ENCODE results near the gene TNC. TPM values are rescaled to one million over a fixed set of nuclear protein-coding genes. Genes with fewer than 3 reads are reported as not detected.

The TNC gene
- total and polyA plus RNA-seq, 2 donors (not counting 3 experiments of a cell fraction or from before 2014, with no cell fraction given): 0.29 TPM; not detected in 1

- Histone ChIP-seq H3K36me3 (ENCODE audit: control insufficient read depth in 2 of 2, extremely low read depth in 1 of 2, insufficient read depth in 2 of 2, low read length in 2 of 2) (no peaks in the 10 kb centered on the region), H3K4me3 (replicated peaks in 1 of 3; ENCODE audit: insufficient read depth in 1 of 3, low read depth in 1 of 3, low read length in 3 of 3) (no peak overlapping the region), H3K27ac (ENCODE audit: insufficient read depth, low read depth, low read length) (no peak overlapping the region), H3K9ac (replicated peaks; ENCODE audit: extremely low read depth, insufficient read depth, low read length) (no peak overlapping the region), H3K9me1 (replicated peaks; ENCODE audit: control insufficient read depth, extremely low read depth, insufficient read depth, low read length) (no peaks in the 10 kb centered on the region), H3K4me2 (ENCODE audit: insufficient read depth, low read length) (no peak overlapping the region), H3K4me1 (ENCODE audit: control insufficient read depth, extremely low read depth, insufficient read depth, low read length) (no peaks in the 10 kb centered on the region), H3K9me3 (replicated peaks; ENCODE audit: control insufficient read depth, insufficient read depth, low read length) (no peaks in the 10 kb centered on the region), H2AFZ (ENCODE audit: low read depth, low read length) (no peak overlapping the region), H3K79me2 (ENCODE audit: control insufficient read depth, insufficient read depth, low read length) (no peaks in the 10 kb centered on the region), H3K27me3 (ENCODE audit: control insufficient read depth in 2 of 2, insufficient read depth in 2 of 2, low read length in 2 of 2) (peaks cover 3 to 5% of the 10 kb centered on the region in 2 experiments), H4K20me1 (replicated peaks; ENCODE audit: control insufficient read depth, extremely low read depth, insufficient read depth, low read length) (no peaks in the 10 kb centered on the region)
- dilution Hi-C loops (cut with MboI; ENCODE audit: extremely low pct_ligation_motif_present, low sequenced_read_pairs): no loop called here
- POLR2A ChIA-PET: no interaction called here
- BruUV-seq (replicated peaks): no TSS peak
- CTCF ChIA-PET: interaction anchor here (0.6 to 6.9 kb wide), 35 partner anchors 9 to 611 kb away, joined by 3 to 144 read pairs (median 4); partner anchors contain the start of genes TEX48 and TEX53
- intact Hi-C loops (cut with micrococcal nuclease): loop anchor here (1.0 to 10.0 kb wide), 7 partner anchors 103 to 609 kb away; partner anchors contain the start of gene TEX48
- TF ChIP-seq CTCF (IDR thresholded peaks at IDR 0.05; ENCODE audit: extremely low read depth in 1 of 2, insufficient read depth in 1 of 2, low read depth in 1 of 2, low read length in 2 of 2) (no peak), EZH2 (IDR thresholded peaks at IDR 0.05; ENCODE audit: borderline replicate concordance, low read depth, low read length, severe bottlenecking) (no peak), MAX (IDR thresholded peaks at IDR 0.05; ENCODE audit: insufficient read depth, insufficient read length) (no peak), FOS (IDR thresholded peaks at IDR 0.05; ENCODE audit: borderline replicate concordance, insufficient read depth, low read length) (no peak), MYC (IDR thresholded peaks at IDR 0.05; ENCODE audit: low read depth, low read length) (no peak), JUN (IDR thresholded peaks at IDR 0.05; ENCODE audit: borderline replicate concordance, insufficient read depth, insufficient read length, low read depth) (no peak), POLR2A (IDR thresholded peaks at IDR 0.05; ENCODE audit: low read depth, low read length) (no peak), POLR2AphosphoS5 (IDR thresholded peaks at IDR 0.05; ENCODE audit: insufficient read depth, low read depth, low read length) (no peak), GATA2 (IDR thresholded peaks at IDR 0.05; ENCODE audit: insufficient read depth, insufficient read length, low read depth, low read length) (no peak)
- FAIRE-seq (peak; percentile 8), DNase-seq (ENCODE audit: low read depth, low spot score) (no peak)
Measured at GRCh38 chr9:115014438-115014837, 103.5 kb downstream of the TNC start.

All from endothelial cell of umbilical vein (primary cell).